ENCODE data around the gene AP5Z1. TPM values are rescaled to one million over a fixed set of nuclear protein-coding genes. Genes with fewer than 3 reads are reported as not detected.

The AP5Z1 gene
- total RNA-seq, 1 donor, result 35.5 TPM

GRCh38 chr7:4730971-4731370 lies 44.5 kb upstream of the AP5Z1 start:
- no peak overlapping the region for H3K4me3 ChIP-seq (ENCODE audit: low read depth, low read length)
- no peak for TF ChIP-seq CTCF (IDR thresholded peaks at IDR 0.05; ENCODE audit: insufficient read depth, low read length)
- no peak for DNase-seq (ENCODE audit: low read depth)

- no peak overlapping the region for H3K4me3 ChIP-seq (ENCODE audit: low read depth, low read length)
- DNase-seq (ENCODE audit: low read depth), result no peak
- no peak for TF ChIP-seq CTCF (IDR thresholded peaks at IDR 0.05; ENCODE audit: insufficient read depth, low read length)
These were observed 43.6 kb upstream of the AP5Z1 start for GRCh38 chr7:4731803-4732202.

GRCh38 chr7:4733936-4734528 lies 41.4 kb upstream of the AP5Z1 start:
- no peak overlapping the region for H3K4me3 ChIP-seq (ENCODE audit: low read depth, low read length)
- DNase-seq (ENCODE audit: low read depth), result no peak
- TF ChIP-seq CTCF (IDR thresholded peaks at IDR 0.05; ENCODE audit: insufficient read depth, low read length), result no peak

- DNase-seq (ENCODE audit: low read depth), result no peak
- no peak for TF ChIP-seq CTCF (IDR thresholded peaks at IDR 0.05; ENCODE audit: insufficient read depth, low read length)
- no peak overlapping the region for H3K4me3 ChIP-seq (ENCODE audit: low read depth, low read length)
These were observed 40.7 kb upstream of the AP5Z1 start for GRCh38 chr7:4734587-4735345.

GRCh38 chr7:4737300-4737699 lies 38.1 kb upstream of the AP5Z1 start:
- H3K4me3 ChIP-seq (ENCODE audit: low read depth, low read length), result no peak overlapping the region
- no peak for DNase-seq (ENCODE audit: low read depth)
- TF ChIP-seq CTCF (IDR thresholded peaks at IDR 0.05; ENCODE audit: insufficient read depth, low read length), result no peak

- peak overlapping the region; percentile 43 for H3K4me3 ChIP-seq (ENCODE audit: low read depth, low read length)
- peak; percentile 89 for DNase-seq (ENCODE audit: low read depth)
- TF ChIP-seq CTCF (IDR thresholded peaks at IDR 0.05; ENCODE audit: insufficient read depth, low read length), result no peak
These were observed 36.5 kb upstream of the AP5Z1 start for GRCh38 chr7:4738711-4739527.
